ENCODE measurements around the gene GTF2IRD2.
"Not testable (repeated sequence)": the region's sequence is repeated elsewhere in the genome, so short reads cannot be mapped to it uniquely, and the experiment has no call there.

GTF2IRD2 gene

DNA sequence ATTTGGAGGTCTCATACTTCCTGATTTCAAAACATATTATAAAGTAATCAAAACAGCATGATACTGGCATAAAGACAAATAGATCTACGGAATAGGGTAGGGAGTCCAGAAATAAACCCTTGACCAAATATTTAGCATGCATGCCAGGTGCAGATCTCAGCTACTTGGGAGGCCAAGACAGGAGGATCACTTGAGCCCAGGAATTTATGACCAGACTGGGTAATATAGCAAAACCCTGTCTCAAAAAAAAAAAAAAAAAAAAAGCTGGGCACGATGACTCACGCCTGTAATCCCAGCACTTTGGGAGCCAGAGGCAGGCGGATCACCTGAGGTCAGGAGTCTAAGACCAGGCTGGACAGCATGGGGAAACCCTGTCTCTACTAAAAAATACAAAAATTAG is 21.4 kb downstream of the GTF2IRD2 start:
- not testable (repeated sequence) for H4K91ac ChIP-seq (ENCODE audit: low read length); H3K9me3 ChIP-seq (ENCODE audit: control insufficient read depth, low read length); H3K36me3 ChIP-seq (ENCODE audit: control insufficient read depth in 1 of 2, insufficient read depth in 2 of 2, low read depth in 1 of 2, low read length in 2 of 2); H2BK120ac ChIP-seq (ENCODE audit: low read depth, low read length); H2BK5ac ChIP-seq (ENCODE audit: low read depth, low read length, poor library complexity, severe bottlenecking); H3K23ac ChIP-seq (ENCODE audit: low read length in 2 of 2); H3K4me2 ChIP-seq (ENCODE audit: low read length, poor library complexity, severe bottlenecking); H3K9ac ChIP-seq (ENCODE audit: low read length); H3K79me1 ChIP-seq (replicated peaks; ENCODE audit: low read length, poor library complexity, severe bottlenecking); H2AK5ac ChIP-seq (ENCODE audit: low read length, severe bottlenecking); H4K8ac ChIP-seq (ENCODE audit: low read length); H3K27ac ChIP-seq (ENCODE audit: low read length, poor library complexity, severe bottlenecking); H3K14ac ChIP-seq (ENCODE audit: low read length in 2 of 2); H2AFZ ChIP-seq (ENCODE audit: low read depth, low read length); H3K4me1 ChIP-seq (ENCODE audit: control insufficient read depth, insufficient read depth, low read depth, low read length); H3K27me3 ChIP-seq (ENCODE audit: control insufficient read depth in 1 of 2, insufficient read depth in 1 of 2, low read length in 2 of 2); H3K4me3 ChIP-seq (ENCODE audit: insufficient read depth in 1 of 2, low read depth in 1 of 2, low read length in 2 of 2); H3K18ac ChIP-seq (ENCODE audit: low read depth in 1 of 2, low read length in 2 of 2); DNase-seq; H2BK15ac ChIP-seq (ENCODE audit: low read depth, poor library complexity, severe bottlenecking); H2BK12ac ChIP-seq (ENCODE audit: low read length in 2 of 2); H3K4ac ChIP-seq (ENCODE audit: low read depth in 1 of 2, low read length in 2 of 2)
- WGBS, result no CpG with 5 or more reads among the region's 4 CpGs

DNA sequence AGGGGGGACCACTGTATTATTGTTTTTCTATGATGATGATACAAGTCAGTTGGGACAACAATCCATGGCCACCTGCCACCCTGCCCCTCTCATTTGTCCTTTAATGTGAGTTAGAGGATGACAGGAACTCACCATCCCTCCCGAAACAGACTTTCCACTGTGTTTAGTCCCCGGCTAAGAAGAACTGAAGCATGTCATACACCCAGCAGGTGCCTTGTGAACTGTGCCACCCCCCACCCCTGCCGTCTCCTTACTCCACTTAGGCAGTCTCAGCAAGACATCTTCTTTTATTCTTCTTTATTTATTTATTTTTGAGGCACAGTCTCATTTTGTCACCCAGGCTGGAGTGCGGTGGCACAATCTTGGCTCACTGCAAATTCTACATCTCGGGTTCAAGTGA is 30.1 kb downstream of the GTF2IRD2 start:
- H3K9ac ChIP-seq (ENCODE audit: low read length); H2BK120ac ChIP-seq (ENCODE audit: low read depth, low read length): not testable (repeated sequence)
- no CpG with 5 or more reads among the region's 5 CpGs for WGBS

DNA sequence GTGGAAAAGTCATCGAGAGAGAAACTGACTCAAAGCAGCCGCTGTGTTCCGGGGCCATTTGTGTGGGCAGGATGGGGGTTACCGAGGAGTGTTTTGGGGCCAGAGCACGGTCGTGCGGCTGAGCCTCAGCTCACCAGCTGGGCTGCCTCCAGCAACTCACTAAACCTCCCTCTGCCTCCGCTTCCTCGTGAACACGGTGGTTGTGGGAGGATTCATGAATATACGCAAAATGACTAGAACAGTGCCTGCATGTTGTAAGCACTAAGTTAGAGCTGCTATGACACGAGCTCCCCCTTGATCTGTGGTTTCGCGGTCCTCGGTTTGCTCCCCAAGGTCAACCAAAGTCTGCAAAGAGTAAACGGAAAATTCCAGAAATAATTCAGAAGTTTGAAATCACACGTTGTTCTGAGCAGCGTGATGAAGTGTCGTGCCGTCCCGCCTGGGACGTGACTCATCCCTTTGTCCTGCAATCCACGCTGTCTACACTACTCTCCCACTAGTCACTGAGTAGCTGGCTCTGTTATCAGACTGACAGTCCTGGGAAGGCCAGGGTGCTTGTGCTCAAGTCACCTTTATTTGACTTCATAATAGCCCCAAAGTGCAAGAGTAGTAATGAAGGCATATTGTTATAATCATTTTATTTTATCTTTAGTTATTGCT is 31.1 kb downstream of the GTF2IRD2 start:
- not testable (repeated sequence) for H3K27ac ChIP-seq (ENCODE audit: low read length, poor library complexity, severe bottlenecking); H2BK5ac ChIP-seq (ENCODE audit: low read depth, low read length, poor library complexity, severe bottlenecking); H3K14ac ChIP-seq (ENCODE audit: low read length in 2 of 2); DNase-seq; H2AK5ac ChIP-seq (ENCODE audit: low read length, severe bottlenecking); H3K27me3 ChIP-seq (ENCODE audit: control insufficient read depth in 1 of 2, insufficient read depth in 1 of 2, low read length in 2 of 2); H3K36me3 ChIP-seq (ENCODE audit: control insufficient read depth in 1 of 2, insufficient read depth in 2 of 2, low read depth in 1 of 2, low read length in 2 of 2); H2AFZ ChIP-seq (ENCODE audit: low read depth, low read length); H3K23ac ChIP-seq (ENCODE audit: low read length in 2 of 2); H4K91ac ChIP-seq (ENCODE audit: low read length); H3K4ac ChIP-seq (ENCODE audit: low read depth in 1 of 2, low read length in 2 of 2); H4K8ac ChIP-seq (ENCODE audit: low read length); H3K9me3 ChIP-seq (ENCODE audit: control insufficient read depth, low read length); H3K4me1 ChIP-seq (ENCODE audit: control insufficient read depth, insufficient read depth, low read depth, low read length); H2BK15ac ChIP-seq (ENCODE audit: low read depth, poor library complexity, severe bottlenecking); H3K4me3 ChIP-seq (ENCODE audit: insufficient read depth in 1 of 2, low read depth in 1 of 2, low read length in 2 of 2); H2BK120ac ChIP-seq (ENCODE audit: low read depth, low read length); H2BK12ac ChIP-seq (ENCODE audit: low read length in 2 of 2); H3K18ac ChIP-seq (ENCODE audit: low read depth in 1 of 2, low read length in 2 of 2); H3K79me1 ChIP-seq (replicated peaks; ENCODE audit: low read length, poor library complexity, severe bottlenecking); H3K4me2 ChIP-seq (ENCODE audit: low read length, poor library complexity, severe bottlenecking); H3K9ac ChIP-seq (ENCODE audit: low read length)
- WGBS, result no CpG with 5 or more reads among the region's 23 CpGs

More for the DNA sequence above, 30.1 kb downstream of the GTF2IRD2 start:
- not testable (repeated sequence) for H2BK12ac ChIP-seq (ENCODE audit: low read length in 2 of 2); H2AK5ac ChIP-seq (ENCODE audit: low read length, severe bottlenecking); H4K8ac ChIP-seq (ENCODE audit: low read length); H3K14ac ChIP-seq (ENCODE audit: low read length in 2 of 2); H3K4me2 ChIP-seq (ENCODE audit: low read length, poor library complexity, severe bottlenecking); H3K9me3 ChIP-seq (ENCODE audit: control insufficient read depth, low read length); H3K27me3 ChIP-seq (ENCODE audit: control insufficient read depth in 1 of 2, insufficient read depth in 1 of 2, low read length in 2 of 2); H4K91ac ChIP-seq (ENCODE audit: low read length); H2BK15ac ChIP-seq (ENCODE audit: low read depth, poor library complexity, severe bottlenecking); DNase-seq; H3K23ac ChIP-seq (ENCODE audit: low read length in 2 of 2); H3K4ac ChIP-seq (ENCODE audit: low read depth in 1 of 2, low read length in 2 of 2); H2BK5ac ChIP-seq (ENCODE audit: low read depth, low read length, poor library complexity, severe bottlenecking); H3K27ac ChIP-seq (ENCODE audit: low read length, poor library complexity, severe bottlenecking); H2AFZ ChIP-seq (ENCODE audit: low read depth, low read length); H3K18ac ChIP-seq (ENCODE audit: low read depth in 1 of 2, low read length in 2 of 2); H3K36me3 ChIP-seq (ENCODE audit: control insufficient read depth in 1 of 2, insufficient read depth in 2 of 2, low read depth in 1 of 2, low read length in 2 of 2); H3K79me1 ChIP-seq (replicated peaks; ENCODE audit: low read length, poor library complexity, severe bottlenecking); H3K4me3 ChIP-seq (ENCODE audit: insufficient read depth in 1 of 2, low read depth in 1 of 2, low read length in 2 of 2); H3K4me1 ChIP-seq (ENCODE audit: control insufficient read depth, insufficient read depth, low read depth, low read length)

DNA sequence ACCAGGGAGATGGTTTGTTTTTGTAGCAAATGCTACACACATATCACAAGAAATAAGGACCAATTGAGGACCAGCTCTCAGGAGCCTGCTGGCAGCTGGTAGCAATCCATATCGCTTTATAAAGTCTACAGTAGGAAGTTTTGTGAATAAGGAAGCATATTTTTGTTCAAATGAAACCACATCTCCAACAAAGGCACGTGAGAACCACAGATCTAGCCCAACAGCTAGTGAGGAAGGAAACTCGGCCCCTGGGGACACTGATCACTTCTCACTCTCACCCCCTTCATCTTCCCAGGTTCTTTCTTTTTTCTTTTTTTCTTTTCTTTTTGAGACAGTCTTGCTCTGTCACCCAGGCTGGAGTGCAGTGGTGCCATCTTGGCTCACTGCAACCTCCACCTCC is 35.5 kb downstream of the GTF2IRD2 start:
- not testable (repeated sequence) for H3K9me3 ChIP-seq (ENCODE audit: control insufficient read depth, low read length); H2AFZ ChIP-seq (ENCODE audit: low read depth, low read length); H3K14ac ChIP-seq (ENCODE audit: low read length in 2 of 2); H3K4me3 ChIP-seq (ENCODE audit: insufficient read depth in 1 of 2, low read depth in 1 of 2, low read length in 2 of 2); H2BK5ac ChIP-seq (ENCODE audit: low read depth, low read length, poor library complexity, severe bottlenecking); DNase-seq; H3K27ac ChIP-seq (ENCODE audit: low read length, poor library complexity, severe bottlenecking); H3K4me2 ChIP-seq (ENCODE audit: low read length, poor library complexity, severe bottlenecking); H3K18ac ChIP-seq (ENCODE audit: low read depth in 1 of 2, low read length in 2 of 2); H3K4ac ChIP-seq (ENCODE audit: low read depth in 1 of 2, low read length in 2 of 2); H4K91ac ChIP-seq (ENCODE audit: low read length); H2BK120ac ChIP-seq (ENCODE audit: low read depth, low read length); H3K36me3 ChIP-seq (ENCODE audit: control insufficient read depth in 1 of 2, insufficient read depth in 2 of 2, low read depth in 1 of 2, low read length in 2 of 2); H2BK12ac ChIP-seq (ENCODE audit: low read length in 2 of 2); H3K79me1 ChIP-seq (replicated peaks; ENCODE audit: low read length, poor library complexity, severe bottlenecking); H3K23ac ChIP-seq (ENCODE audit: low read length in 2 of 2); H4K8ac ChIP-seq (ENCODE audit: low read length); H2AK5ac ChIP-seq (ENCODE audit: low read length, severe bottlenecking); H3K4me1 ChIP-seq (ENCODE audit: control insufficient read depth, insufficient read depth, low read depth, low read length); H3K9ac ChIP-seq (ENCODE audit: low read length); H3K27me3 ChIP-seq (ENCODE audit: control insufficient read depth in 1 of 2, insufficient read depth in 1 of 2, low read length in 2 of 2); H2BK15ac ChIP-seq (ENCODE audit: low read depth, poor library complexity, severe bottlenecking)
- WGBS, result no CpG with 5 or more reads among the region's 3 CpGs
